Measurements from ENCODE around the gene HGF. TPM values are rescaled to one million over a fixed set of nuclear protein-coding genes. Genes with fewer than 3 reads are reported as not detected.

HGF gene
- total RNA-seq, 2 experiments from 2014 or later = not detected

GRCh38 chr7:81790120-81790500 is 20.3 kb upstream of the HGF start:
- no peak for DNase-seq
- no peak for TF ChIP-seq CTCF (IDR thresholded peaks at IDR 0.05)
- ChIA-PET CTCF (no interaction called here), POLR2A (no interaction called here)
- Mint-ChIP-seq H3K9me3 (no peaks in the 10 kb centered on the region), H3K27ac (no peak overlapping the region), H3K4me3 (no peak overlapping the region), H3K4me1 (ENCODE audit: low read depth) (no peaks in the 10 kb centered on the region), H3K27me3 (no peaks in the 10 kb centered on the region), H3K36me3 (ENCODE audit: low read depth) (no peaks in the 10 kb centered on the region)
- intact Hi-C loops (cut with micrococcal nuclease) = no loop called here
- no peak for ATAC-seq

- TF ChIP-seq CTCF (IDR thresholded peaks at IDR 0.05) = no peak
- no peak for DNase-seq
- POLR2A ChIA-PET = no interaction called here
- Mint-ChIP-seq H3K36me3 (ENCODE audit: low read depth) (no peaks in the 10 kb centered on the region), H3K4me3 (no peak overlapping the region), H3K4me1 (ENCODE audit: low read depth) (no peaks in the 10 kb centered on the region), H3K9me3 (no peaks in the 10 kb centered on the region), H3K27ac (no peak overlapping the region), H3K27me3 (no peaks in the 10 kb centered on the region)
- CTCF ChIA-PET = no interaction called here
- no peak for ATAC-seq
- intact Hi-C loops (cut with micrococcal nuclease) = no loop called here
Observed at GRCh38 chr7:81789406-81790119, 19.7 kb upstream of the HGF start.

- H3K4me3 Mint-ChIP-seq = no peak overlapping the region
- no peak for DNase-seq
- TF ChIP-seq CTCF (IDR thresholded peaks at IDR 0.05) = no peak
- CTCF ChIA-PET = no interaction called here
- H3K4me1 Mint-ChIP-seq (ENCODE audit: low read depth) = no peaks in the 10 kb centered on the region
- intact Hi-C loops (cut with micrococcal nuclease) = no loop called here
- no peaks in the 10 kb centered on the region for H3K36me3 Mint-ChIP-seq (ENCODE audit: low read depth)
- POLR2A ChIA-PET = no interaction called here
- no peak for ATAC-seq
- H3K27me3 Mint-ChIP-seq = no peaks in the 10 kb centered on the region
- no peaks in the 10 kb centered on the region for H3K9me3 Mint-ChIP-seq
- no peak overlapping the region for H3K27ac Mint-ChIP-seq
Observed at GRCh38 chr7:81788246-81788645, 18.4 kb upstream of the HGF start.

GRCh38 chr7:81783818-81784217 is 14.0 kb upstream of the HGF start:
- no peak for ATAC-seq
- ChIA-PET CTCF (no interaction called here), POLR2A (no interaction called here)
- H3K27me3 Mint-ChIP-seq = no peaks in the 10 kb centered on the region
- intact Hi-C loops (cut with micrococcal nuclease) = no loop called here
- H3K27ac Mint-ChIP-seq = no peak overlapping the region
- no peaks in the 10 kb centered on the region for H3K4me1 Mint-ChIP-seq (ENCODE audit: low read depth)
- H3K36me3 Mint-ChIP-seq (ENCODE audit: low read depth) = no peaks in the 10 kb centered on the region
- DNase-seq = no peak
- no peaks in the 10 kb centered on the region for H3K9me3 Mint-ChIP-seq
- TF ChIP-seq CTCF (IDR thresholded peaks at IDR 0.05) = no peak
- H3K4me3 Mint-ChIP-seq = no peak overlapping the region

- Mint-ChIP-seq H3K4me3 (no peak overlapping the region), H3K36me3 (ENCODE audit: low read depth) (no peaks in the 10 kb centered on the region)
- CTCF ChIA-PET = no interaction called here
Observed at GRCh38 chr7:81780914-81781693, 11.3 kb upstream of the HGF start.

More at GRCh38 chr7:81780914-81781693, 11.3 kb upstream of the HGF start:
- no peak for TF ChIP-seq CTCF (IDR thresholded peaks at IDR 0.05)
- DNase-seq (no peak), ATAC-seq (no peak)
- Mint-ChIP-seq H3K9me3 (no peaks in the 10 kb centered on the region), H3K27me3 (no peaks in the 10 kb centered on the region), H3K27ac (no peak overlapping the region), H3K4me1 (ENCODE audit: low read depth) (no peaks in the 10 kb centered on the region)
- POLR2A ChIA-PET = no interaction called here
- intact Hi-C loops (cut with micrococcal nuclease) = no loop called here

Measured in activated CD8-positive, alpha-beta T cell treated with anti-CD3 and anti-CD28 coated beads for 36 hours (primary cell).